GM04504 (cell line): ENCODE results near the gene ZNF587B.
"Not testable (repeated sequence)": the region's sequence is repeated elsewhere in the genome, so short reads cannot be mapped to it uniquely, and the experiment has no call there.

Experiments
- DNase-seq: peaks from one replicate; pipeline ENCODE4 v3.0.0-alpha.2; 2012; ENCODE audit warnings: low read depth

Gene ZNF587B

DNA sequence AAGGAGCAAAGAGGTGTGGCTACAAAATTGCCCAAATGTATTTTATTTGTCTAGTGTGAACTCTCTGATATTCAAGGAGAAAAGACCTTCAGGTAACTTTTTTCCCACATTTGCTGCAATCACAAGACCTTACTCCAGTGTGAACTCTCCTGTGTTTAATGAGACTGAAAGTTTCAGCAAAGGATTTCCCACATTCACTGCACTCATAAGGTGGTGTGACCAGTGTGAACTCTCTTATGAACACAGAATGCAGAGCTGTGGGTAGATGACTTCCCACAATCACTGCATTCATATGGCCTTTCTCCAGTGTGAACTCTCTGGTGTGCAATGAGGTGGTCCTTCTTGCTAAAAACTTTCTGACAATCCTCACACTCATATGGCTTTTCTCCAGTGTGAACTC, 42.4 kb downstream of the ZNF587B start:
- DNase-seq, result no peak

GRCh38 chr19:57873883-57874799, 44.0 kb downstream of the ZNF587B start:
- DNase-seq, result not testable (repeated sequence)

DNA sequence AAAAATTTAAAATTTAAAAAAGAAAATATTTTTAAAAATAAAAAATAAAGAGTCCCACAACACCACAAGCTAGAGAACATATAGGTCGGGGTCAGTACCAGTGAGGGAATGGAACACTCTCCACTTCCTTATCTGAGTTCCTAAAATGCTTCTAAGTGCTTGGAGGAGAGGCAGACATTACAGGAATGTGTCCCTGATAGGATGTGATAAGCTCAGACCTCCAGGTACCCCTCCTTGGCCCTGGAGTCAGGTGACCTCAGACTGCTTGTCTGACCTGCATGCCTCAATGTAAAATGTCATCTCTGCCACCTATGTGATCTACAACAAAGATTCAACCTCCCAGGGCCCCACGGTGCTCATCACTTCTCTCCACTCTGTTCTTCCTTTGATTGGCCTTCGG, 55.9 kb downstream of the ZNF587B start:
- no peak for DNase-seq

DNA sequence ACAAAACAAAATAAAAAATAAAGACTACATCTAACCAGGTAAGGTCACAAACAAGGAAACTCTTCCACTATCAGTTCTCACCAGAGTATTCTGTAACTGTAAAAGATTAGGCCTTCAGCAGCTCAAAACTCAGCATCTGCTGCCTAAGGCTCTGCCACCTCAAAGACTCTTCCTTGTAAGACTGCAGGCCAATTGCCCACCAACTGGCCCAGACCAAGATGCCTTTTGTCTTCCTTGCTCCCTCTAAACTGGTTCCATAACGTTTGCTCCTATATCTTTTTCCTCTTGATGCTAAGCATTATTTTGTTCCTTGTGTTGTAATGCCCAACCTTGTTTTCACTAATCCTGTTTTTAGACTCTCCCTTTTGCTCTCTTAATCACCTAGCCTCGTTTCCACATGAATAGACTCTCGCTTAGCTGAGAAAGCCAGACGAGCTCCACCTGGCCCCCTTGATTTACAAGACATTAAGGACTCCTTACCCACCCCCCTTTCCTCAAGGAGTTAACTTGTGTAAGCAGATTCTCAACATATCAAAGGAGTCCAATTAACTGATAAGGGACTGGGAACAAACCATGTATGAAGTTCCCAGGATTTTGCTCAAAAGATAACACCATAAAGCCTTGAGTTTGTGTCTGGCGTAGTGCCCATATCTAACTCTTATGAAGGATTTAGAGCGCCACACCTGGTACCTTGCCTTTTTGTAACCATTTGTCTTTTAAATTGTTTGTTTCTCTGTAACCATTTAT, 57.3 kb downstream of the ZNF587B start:
- DNase-seq, result no peak

- no peak for DNase-seq
Observed at GRCh38 chr19:57888107-57888559, 58.0 kb downstream of the ZNF587B start.

GRCh38 chr19:57888560-57889231, 58.6 kb downstream of the ZNF587B start, which contains the start of gene ZNF814:
ZNF814 (minus strand) TSS chr19:57889037; CDS start chr19:57888802, 235 bp downstream.
- DNase-seq, result peak; percentile 45

- peak; percentile 31 for DNase-seq
Observed at GRCh38 chr19:57890706-57891105, 60.6 kb downstream of the ZNF587B start.
